Activated CD8-positive, alpha-beta T cell treated with anti-CD3 and anti-CD28 coated beads for 36 hours (primary cell): ENCODE data around the gene CCL4. TPM values are rescaled to one million over a fixed set of nuclear protein-coding genes. Genes with fewer than 3 reads are reported as not detected.
"Not testable (repeated sequence)": the region's sequence is repeated elsewhere in the genome, so short reads cannot be mapped to it uniquely, and the experiment has no call there.

Experiments used
- ATAC-seq: fragments of 200-7000 bp; cut with Tn5 transposase; one replicate; pipeline ENCODE4 v1.10.0; 2021; ENCODE audit warnings: mild to moderate bottlenecking, moderate library complexity
- CTCF ChIA-PET: fragments of 350-600 bp; sonication (Branson Sonifier 250); formaldehyde crosslinking; loops from one replicate; lab custom pipeline; 2021; ENCODE audit warnings: antibody characterized with exemption; lab: Charles Lee
- POLR2A ChIA-PET: fragments of 350-600 bp; sonication (Branson Sonifier 250); formaldehyde crosslinking; loops from one replicate; lab custom pipeline; 2021; ENCODE audit warnings: antibody characterized with exemption; lab: Charles Lee
- DNase-seq: peaks from one replicate; pipeline ENCODE4 v3.0.0-alpha.2; 2020
- H3K27ac Mint-ChIP-seq: one replicate; pipeline ENCODE4 v1.8.0; 2021; ENCODE audit warnings: mild to moderate bottlenecking, mixed read lengths
- H3K27me3 Mint-ChIP-seq: one replicate; pipeline ENCODE4 v1.8.0; 2021; ENCODE audit warnings: mixed read lengths
- H3K36me3 Mint-ChIP-seq: one replicate; pipeline ENCODE4 v1.8.0; 2021; ENCODE audit warnings: low read depth, mixed read lengths
- H3K4me1 Mint-ChIP-seq: one replicate; pipeline ENCODE4 v1.8.0; 2021; ENCODE audit warnings: low read depth, mixed read lengths
- H3K4me3 Mint-ChIP-seq: one replicate; pipeline ENCODE4 v1.8.0; 2021; ENCODE audit warnings: mild to moderate bottlenecking, moderate library complexity, mixed read lengths
- H3K9me3 Mint-ChIP-seq: one replicate; pipeline ENCODE4 v1.8.0; 2021; ENCODE audit warnings: mixed read lengths
- CTCF ChIP-seq: fragments of 200-600 bp; IDR thresholded peaks from one replicate; pipeline ENCODE4 v1.8.0; 2022; ENCODE audit warnings: antibody characterized with exemption, mild to moderate bottlenecking
- intact Hi-C: fragments of 100-400 bp; cut with micrococcal nuclease; formaldehyde crosslinking; loops from one replicate; pipeline ENCODE4 v1.10.0; 2022
- total RNA-seq, 2 experiments: library from RNA; stranded (reverse); gene quantifications; one replicate each; pipeline ENCODE4 v1.2.3, GENCODE V29; 2021

CCL4 gene
- total RNA-seq, 2 experiments from 2014 or later: 287 to 290 TPM

DNA sequence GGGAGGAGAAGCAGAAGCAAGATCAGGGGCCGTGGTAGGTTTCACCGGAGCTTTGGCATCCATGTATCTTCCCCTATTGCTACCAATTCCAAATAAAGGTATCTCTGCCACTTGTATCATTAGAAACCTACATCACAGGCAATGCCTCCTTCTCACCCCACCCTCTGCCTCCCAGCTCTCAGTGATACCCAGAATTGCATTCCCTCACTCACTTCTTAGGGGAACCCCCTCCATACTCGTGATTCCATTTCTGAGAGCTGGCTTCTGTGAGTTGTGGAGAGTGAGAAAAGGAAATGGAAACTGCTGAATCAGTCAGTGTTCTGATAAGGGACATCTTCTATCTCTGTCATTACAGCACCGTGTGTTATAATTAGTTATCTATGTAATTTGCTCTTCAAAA is 11.4 kb upstream of the CCL4 start:
- no peak for TF ChIP-seq CTCF
- DNase-seq: peak; percentile 77
- peak overlapping the region; percentile 31 for H3K4me3 Mint-ChIP-seq
- H3K27me3 Mint-ChIP-seq: peaks cover 7% of the 10 kb centered on the region
- no peaks in the 10 kb centered on the region for H3K9me3 Mint-ChIP-seq
- peak; percentile 68 for ATAC-seq
- intact Hi-C loops: loop anchor here (10.0 kb wide), 2 partner anchors 103 to 197 kb away; partner anchors contain the start of genes CCL3L1 and CCL3L3
- peaks cover 7% of the 10 kb centered on the region for H3K36me3 Mint-ChIP-seq
- peak overlapping the region; percentile 87 for H3K27ac Mint-ChIP-seq
- peaks cover 63% of the 10 kb centered on the region for H3K4me1 Mint-ChIP-seq
- ChIA-PET CTCF (interaction anchor here (1.0 to 1.6 kb wide), 3 partner anchors 18 to 35 kb away, joined by 3 to 11 read pairs (median 4); no protein-coding TSS in a partner anchor), POLR2A (interaction anchor here (0.6 to 5.7 kb wide), 3 partner anchors 13 to 19 kb away, joined by 3 to 64 read pairs (median 4); partner anchors contain the start of gene CCL4)

- ATAC-seq, H3K27me3 Mint-ChIP-seq, H3K36me3 Mint-ChIP-seq, DNase-seq, H3K4me3 Mint-ChIP-seq, H3K9me3 Mint-ChIP-seq: not testable (repeated sequence)
- CTCF ChIA-PET: interaction anchor here (1.1 to 1.6 kb wide), 2 partner anchors 20 to 34 kb away, joined by 3 to 11 read pairs; no protein-coding TSS in a partner anchor
- H3K4me1 Mint-ChIP-seq: peaks cover 63% of the 10 kb centered on the region
- POLR2A ChIA-PET: interaction anchor here (0.8 to 5.7 kb wide), 3 partner anchors 12 to 20 kb away, joined by 3 to 64 read pairs (median 4); partner anchors contain the start of gene CCL4
- intact Hi-C loops: loop anchor here (10.0 kb wide), 2 partner anchors 102 to 198 kb away; partner anchors contain the start of genes CCL3L1 and CCL3L3
- H3K27ac Mint-ChIP-seq: peak overlapping the region; percentile 87
Measured at GRCh38 chr17:36092715-36093114, 10.9 kb upstream of the CCL4 start.

- H3K9me3 Mint-ChIP-seq: no peaks in the 10 kb centered on the region
- TF ChIP-seq CTCF: no peak
- H3K36me3 Mint-ChIP-seq: peaks cover 2% of the 10 kb centered on the region
- no peak overlapping the region for H3K4me3 Mint-ChIP-seq
- peaks cover 8% of the 10 kb centered on the region for H3K27me3 Mint-ChIP-seq
- ChIA-PET CTCF (no interaction called here), POLR2A (no interaction called here)
- intact Hi-C loops: loop anchor here (10.0 kb wide), 2 partner anchors 101 to 199 kb away; partner anchors contain the start of genes CCL3L1 and CCL3L3
- no peak for ATAC-seq
- H3K4me1 Mint-ChIP-seq: peaks cover 56% of the 10 kb centered on the region
- DNase-seq: no peak
- H3K27ac Mint-ChIP-seq: peak overlapping the region; percentile 22
Measured at GRCh38 chr17:36094232-36094631, 9.4 kb upstream of the CCL4 start.

DNA sequence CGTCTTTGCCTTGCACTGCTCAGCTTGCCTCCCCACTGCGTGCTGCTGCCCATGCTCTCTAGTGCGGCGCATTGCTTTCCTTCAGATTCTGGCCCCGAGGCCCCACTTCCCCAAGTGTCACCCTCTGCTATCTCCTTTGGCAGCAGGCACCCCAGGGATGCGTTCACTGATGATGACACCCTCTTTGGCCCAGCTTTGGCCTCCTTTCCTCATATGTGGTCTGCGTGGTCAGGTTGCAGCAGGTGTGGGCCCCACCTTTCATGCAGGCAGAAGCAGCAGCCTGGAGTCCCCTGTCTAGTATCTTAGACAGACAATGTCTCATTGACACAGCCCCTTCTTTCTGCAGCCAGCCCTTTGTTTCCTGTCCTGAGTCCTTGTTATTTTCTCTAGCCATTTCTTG is 8.9 kb upstream of the CCL4 start:
- DNase-seq (peak; percentile 36), ATAC-seq (no peak)
- H3K9me3 Mint-ChIP-seq: no peaks in the 10 kb centered on the region
- CTCF ChIA-PET: no interaction called here
- TF ChIP-seq CTCF: no peak
- intact Hi-C loops: loop anchor here (10.0 kb wide), 2 partner anchors 100 to 200 kb away; partner anchors contain the start of genes CCL3L1 and CCL3L3
- H3K27ac Mint-ChIP-seq: peak overlapping the region; percentile 51
- H3K4me1 Mint-ChIP-seq: peaks cover 55% of the 10 kb centered on the region
- no peaks in the 10 kb centered on the region for H3K36me3 Mint-ChIP-seq
- POLR2A ChIA-PET: no interaction called here
- peaks cover 8% of the 10 kb centered on the region for H3K27me3 Mint-ChIP-seq
- H3K4me3 Mint-ChIP-seq: no peak overlapping the region

- Mint-ChIP-seq H3K4me1 (peaks cover 49% of the 10 kb centered on the region), H3K4me3 (no peak overlapping the region), H3K27ac (peak overlapping the region; percentile 22), H3K27me3 (peaks cover 8% of the 10 kb centered on the region), H3K9me3 (no peaks in the 10 kb centered on the region), H3K36me3 (no peaks in the 10 kb centered on the region)
- intact Hi-C loops: loop anchor here (10.0 kb wide), 2 partner anchors 99 to 201 kb away; partner anchors contain the start of genes CCL3L1 and CCL3L3
- POLR2A ChIA-PET: interaction anchor here (1.2 kb wide), 1 partner anchor 22 kb away, joined by 3 read pairs; no protein-coding TSS in a partner anchor
- ATAC-seq: no peak
- no peak for DNase-seq
- TF ChIP-seq CTCF: no peak
- CTCF ChIA-PET: interaction anchor here (1.0 to 1.5 kb wide), 2 partner anchors 10 to 120 kb away, joined by 3 to 6 read pairs; no protein-coding TSS in a partner anchor
Measured at GRCh38 chr17:36095992-36096391, 7.6 kb upstream of the CCL4 start.

- intact Hi-C loops: loop anchor here (10.0 kb wide), 2 partner anchors 96 to 204 kb away; partner anchors contain the start of genes CCL3L1 and CCL3L3
- not testable (repeated sequence) for H3K27me3 Mint-ChIP-seq, ATAC-seq, H3K4me3 Mint-ChIP-seq, DNase-seq, H3K36me3 Mint-ChIP-seq, H3K27ac Mint-ChIP-seq, H3K9me3 Mint-ChIP-seq
- ChIA-PET CTCF (interaction anchor here (2.5 kb wide), 1 partner anchor 27 kb away, joined by 13 read pairs; no protein-coding TSS in a partner anchor), POLR2A (interaction anchor here (1.2 kb wide), 1 partner anchor 11 kb away, joined by 4 read pairs; no protein-coding TSS in a partner anchor)
- peaks cover 37% of the 10 kb centered on the region for H3K4me1 Mint-ChIP-seq
Measured at GRCh38 chr17:36099004-36099403, 4.6 kb upstream of the CCL4 start.

DNA sequence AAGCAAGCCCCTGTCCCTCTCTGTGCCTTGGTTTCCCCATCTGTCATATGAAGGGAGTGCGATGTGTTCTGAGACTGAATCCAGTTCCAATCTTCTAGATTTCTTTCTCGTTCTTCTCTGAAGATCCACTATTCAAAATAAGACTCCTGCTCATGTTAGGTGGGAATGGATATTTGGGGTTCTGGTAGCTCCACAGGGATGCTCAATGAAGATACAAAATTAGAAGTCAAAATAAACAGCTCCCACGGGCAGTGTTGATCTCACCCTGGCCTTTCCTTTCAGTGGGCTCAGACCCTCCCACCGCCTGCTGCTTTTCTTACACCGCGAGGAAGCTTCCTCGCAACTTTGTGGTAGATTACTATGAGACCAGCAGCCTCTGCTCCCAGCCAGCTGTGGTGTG is 619 bp downstream of the CCL4 start:
- H3K9me3 Mint-ChIP-seq, H3K27me3 Mint-ChIP-seq, intact Hi-C loops, DNase-seq, ATAC-seq: not testable (repeated sequence)
- Mint-ChIP-seq H3K4me3 (peak overlapping the region; percentile 75), H3K27ac (peak overlapping the region; percentile 88), H3K4me1 (peaks cover 43% of the 10 kb centered on the region), H3K36me3 (peaks cover 12% of the 10 kb centered on the region)
- ChIA-PET POLR2A (interaction anchor here (1.5 to 6.4 kb wide), 2 partner anchors 13 to 14 kb away, joined by 6 to 64 read pairs; partner anchors contain the start of gene CCL3), CTCF (interaction anchor here (2.2 kb wide), 1 partner anchor 45 kb away, joined by 8 read pairs; no protein-coding TSS in a partner anchor)
